Thoracic aorta (tissue), 2 donors: ENCODE results near the gene ANO4. TPM values are rescaled to one million over a fixed set of nuclear protein-coding genes. Genes with fewer than 3 reads are reported as not detected.

ENCODE experiments used
- ATAC-seq: fragments of 150-250 bp; one replicate; pipeline ENCODE4 v1.8.0; 2017; ENCODE audit warnings: low read depth; ENCODE audit not compliant: insufficient number of reproducible peaks, low FRiP score
- DNase-seq: peaks from one replicate; pipeline ENCODE4 v3.0.0-alpha.2; 2020; ENCODE audit warnings: low spot score
- H3K27ac ChIP-seq, 2 donors: fragments of 200-600 bp; sonication (generic); 1 replicate in 1 of 2; 2 replicates in 1 of 2; pipeline ENCODE4 v1.5.1; 2016; ENCODE audit warnings: mild to moderate bottlenecking in 2 of 2, moderate library complexity in 2 of 2
- H3K27me3 ChIP-seq: fragments of 200-600 bp; sonication (generic); replicated peaks from 2 replicates; pipeline ENCODE4 v1.6.0; 2016; ENCODE audit warnings: mild to moderate bottlenecking; ENCODE audit not compliant: insufficient read depth
- H3K36me3 ChIP-seq: fragments of 200-600 bp; sonication (generic); one replicate; pipeline ENCODE4 v1.5.1; 2016
- H3K4me1 ChIP-seq, 2 donors: fragments of 200-600 bp; sonication (generic); 1 replicate in 1 of 2; 2 replicates in 1 of 2; pipeline versions ENCODE4 v1.5.1 to v1.6.0; 2016; ENCODE audit warnings: low read depth in 2 of 2, mild to moderate bottlenecking in 1 of 2; ENCODE audit not compliant: control insufficient read depth in 1 of 2
- H3K4me3 ChIP-seq: fragments of 200-600 bp; sonication (generic); 2 replicates; pipeline ENCODE4 v1.5.1; 2016; ENCODE audit warnings: mild to moderate bottlenecking
- H3K9me3 ChIP-seq: fragments of 200-600 bp; sonication (generic); 2 replicates; pipeline ENCODE4 v1.5.1; 2016
- CTCF ChIP-seq: fragments of 200-600 bp; sonication (generic); IDR thresholded peaks from one replicate; pipeline ENCODE4 v1.5.1; 2019; ENCODE audit warnings: antibody characterized with exemption
- total RNA-seq, 2 donors: library from RNA; depleted of rRNA; stranded (reverse); fragments of >200 nt; gene quantifications; one replicate each; pipeline versions ENCODE4 v1.1.0 to v1.2.3, GENCODE V29; 2016

The ANO4 gene
- total RNA-seq, 2 donors from 2014 or later = not detected

- H3K27me3 ChIP-seq = no peaks in the 10 kb centered on the region
- no peaks in the 10 kb centered on the region for H3K4me1 ChIP-seq
- no peak for TF ChIP-seq CTCF
- no peaks in the 10 kb centered on the region for H3K9me3 ChIP-seq
- no peaks in the 10 kb centered on the region for H3K36me3 ChIP-seq
- H3K27ac ChIP-seq = no peak overlapping the region
- ATAC-seq (no peak), DNase-seq (no peak)
- H3K4me3 ChIP-seq = no peak overlapping the region
Measured at GRCh38 chr12:100897240-100897639, 102.7 kb downstream of the ANO4 start.

GRCh38 chr12:100899301-100899700, 104.7 kb downstream of the ANO4 start:
- no peaks in the 10 kb centered on the region for H3K27me3 ChIP-seq
- no peak overlapping the region for H3K27ac ChIP-seq
- ATAC-seq (no peak), DNase-seq (no peak)
- no peak for TF ChIP-seq CTCF
- no peaks in the 10 kb centered on the region for H3K9me3 ChIP-seq
- H3K4me1 ChIP-seq = no peaks in the 10 kb centered on the region
- no peaks in the 10 kb centered on the region for H3K36me3 ChIP-seq
- H3K4me3 ChIP-seq = no peak overlapping the region

- Histone ChIP-seq H3K4me1 (no peaks in the 10 kb centered on the region), H3K27me3 (no peaks in the 10 kb centered on the region), H3K9me3 (no peaks in the 10 kb centered on the region), H3K27ac (no peak overlapping the region), H3K36me3 (no peaks in the 10 kb centered on the region), H3K4me3 (no peak overlapping the region)
- ATAC-seq (no peak), DNase-seq (no peak)
- no peak for TF ChIP-seq CTCF
Measured at GRCh38 chr12:100900808-100901207, 106.2 kb downstream of the ANO4 start.

- Histone ChIP-seq H3K9me3 (no peaks in the 10 kb centered on the region), H3K4me1 (no peaks in the 10 kb centered on the region), H3K4me3 (no peak overlapping the region), H3K36me3 (no peaks in the 10 kb centered on the region), H3K27me3 (no peaks in the 10 kb centered on the region), H3K27ac (no peak overlapping the region)
- ATAC-seq (no peak), DNase-seq (no peak)
- no peak for TF ChIP-seq CTCF
Measured at GRCh38 chr12:100901266-100901665, 106.7 kb downstream of the ANO4 start.

- TF ChIP-seq CTCF = no peak
- Histone ChIP-seq H3K36me3 (no peaks in the 10 kb centered on the region), H3K27me3 (no peaks in the 10 kb centered on the region), H3K4me3 (no peak overlapping the region), H3K27ac (no peak overlapping the region), H3K4me1 (no peaks in the 10 kb centered on the region), H3K9me3 (no peaks in the 10 kb centered on the region)
- DNase-seq (no peak), ATAC-seq (no peak)
Measured at GRCh38 chr12:100904270-100904669, 109.7 kb downstream of the ANO4 start.
